HCT116 (cell line): ENCODE data around the gene IL12A. TPM values are rescaled to one million over a fixed set of nuclear protein-coding genes. Genes with fewer than 3 reads are reported as not detected.

Experiments
- ATAC-seq: fragments of 200-7000 bp; cut with Tn5 transposase; 2 replicates; pipeline ENCODE4 v1.9.1; 2020; ENCODE audit warnings: mild to moderate bottlenecking, moderate library complexity
- BruUV-seq: library from RNA; stranded (reverse); fragments of 400-500 nt; replicated peaks from 2 replicates; lab custom pipeline; 2021; lab: Mats Ljungman, UMichigan
- CTCF ChIA-PET: fragments of 300-600 bp; sonication (Branson Sonifier 250); formaldehyde crosslinking; loops from one replicate; lab custom pipeline; 2021; ENCODE audit warnings: antibody characterized with exemption; lab: Charles Lee
- POLR2A ChIA-PET: fragments of 300-600, 350-600 bp; sonication (Branson Sonifier 250); formaldehyde crosslinking; loops from one replicate; lab custom pipeline; 2021; ENCODE audit warnings: antibody characterized with exemption; lab: Charles Lee
- RAD21 ChIA-PET, 2 experiments: fragments of 300-600 bp; sonication (Branson Sonifier 250); formaldehyde crosslinking; loops; one replicate each; lab custom pipeline; 2023; ENCODE audit warnings: low total read pairs in 2 of 2; ENCODE audit not compliant: uncharacterized antibody in 2 of 2, unreplicated experiment in 2 of 2, low non-redundant PET in 1 of 2; lab: Charles Lee
- DNase-seq: peaks from one replicate; pipeline ENCODE4 v3.0.0-alpha.2; 2010; ENCODE audit warnings: low read depth, low spot score
- H2AFZ ChIP-seq: fragments of 200-600 bp; shearing (Covaris generic), sonication (generic); 2 replicates; pipeline ENCODE4 v1.6.1; 2017; ENCODE audit warnings: low read depth, mixed run types, mixed read lengths, antibody characterized with exemption, low read length; ENCODE audit not compliant: poor library complexity, severe bottlenecking
- H3K27ac ChIP-seq: 2 replicates; pipeline ENCODE4 v1.5.1; 2012; ENCODE audit warnings: low read depth, low read length
- H3K27me3 ChIP-seq: fragments of 200-600 bp; sonication (generic); 2 replicates; pipeline ENCODE4 v1.6.1; 2016; ENCODE audit warnings: mixed run types, low read length, mixed read lengths; ENCODE audit not compliant: insufficient read depth
- H3K36me3 ChIP-seq, 2 experiments: fragments of 200-500 bp in 1 of 2; fragments of 200-600 bp in 1 of 2; sonication (Bioruptor generic) in 1 of 2; sonication (generic) in 1 of 2; 2 replicates each; pipeline versions ENCODE4 v1.5.1 to v1.6.1; 2014 to 2016; ENCODE audit warnings: low read length in 2 of 2, inconsistent platforms in 1 of 2, mixed read lengths in 1 of 2, mixed run types in 1 of 2; ENCODE audit not compliant: insufficient read depth in 2 of 2, control insufficient read depth in 1 of 2
- H3K4me1 ChIP-seq, 2 experiments: fragments of 200-600 bp in 1 of 2; sonication (generic) in 1 of 2; 2 replicates each; pipeline versions ENCODE4 v1.5.1 to v1.6.1; 2012 to 2017; ENCODE audit warnings: low read length in 2 of 2, inconsistent platforms in 1 of 2, mild to moderate bottlenecking in 1 of 2, mixed read lengths in 1 of 2, mixed run types in 1 of 2, moderate library complexity in 1 of 2; ENCODE audit not compliant: insufficient read depth in 2 of 2, control insufficient read depth in 1 of 2
- H3K4me2 ChIP-seq: fragments of 200-600 bp; sonication (generic); 2 replicates; pipeline ENCODE4 v1.6.1; 2017; ENCODE audit warnings: mixed run types, low read length, mixed read lengths
- H3K4me3 ChIP-seq, 2 experiments: fragments of 200-600 bp in 1 of 2; sonication (generic) in 1 of 2; replicated peaks in 1 of 2; 2 replicates each; pipeline ENCODE4 v1.5.1; 2011 to 2016; ENCODE audit warnings: low read length in 2 of 2, control low read depth in 1 of 2, low read depth in 1 of 2, mild to moderate bottlenecking in 1 of 2, mixed read lengths in 1 of 2, mixed run types in 1 of 2
- H3K79me2 ChIP-seq: fragments of 200-600 bp; sonication (generic); 2 replicates; pipeline ENCODE4 v1.6.1; 2017; ENCODE audit warnings: mild to moderate bottlenecking, mixed run types, low read length, moderate library complexity, mixed read lengths; ENCODE audit not compliant: insufficient read depth
- H3K9ac ChIP-seq: fragments of 200-600 bp; sonication (generic); 2 replicates; pipeline ENCODE4 v1.6.1; 2016; ENCODE audit warnings: low read length, mixed read lengths
- H3K9me2 ChIP-seq: fragments of 200-600 bp; sonication (generic), shearing (Covaris generic); 2 replicates; pipeline ENCODE4 v1.6.1; 2017; ENCODE audit warnings: mixed run types, mild to moderate bottlenecking, moderate library complexity; ENCODE audit not compliant: insufficient read depth
- H3K9me3 ChIP-seq, 2 experiments: fragments of 200-500 bp in 1 of 2; fragments of 200-600 bp in 1 of 2; sonication (Bioruptor generic) in 1 of 2; sonication (generic) in 1 of 2; 2 replicates each; pipeline ENCODE4 v1.6.1; 2014 to 2017; ENCODE audit warnings: low read length in 2 of 2, mixed read lengths in 2 of 2, inconsistent platforms in 1 of 2, low read depth in 1 of 2, mild to moderate bottlenecking in 1 of 2, mixed run types in 1 of 2, moderate library complexity in 1 of 2; ENCODE audit not compliant: control insufficient read depth in 1 of 2, insufficient read depth in 1 of 2
- H4K20me1 ChIP-seq: fragments of 200-600 bp; sonication (generic), shearing (Covaris generic); 2 replicates; pipeline ENCODE4 v1.6.1; 2017; ENCODE audit warnings: mixed run types, mild to moderate bottlenecking, moderate library complexity; ENCODE audit not compliant: insufficient read depth
- CBX3 ChIP-seq: IDR thresholded peaks from 2 replicates; pipeline ENCODE4 v1.6.1; 2012; ENCODE audit warnings: low read depth
- CEBPB ChIP-seq: IDR thresholded peaks from 2 replicates; pipeline ENCODE4 v1.6.1; 2012; ENCODE audit warnings: low read depth
- CTCF ChIP-seq, 3 experiments: fragments of 200-600 bp in 1 of 3; sonication (generic) in 1 of 3; IDR thresholded peaks in 2 of 3; conservative IDR thresholded peaks in 1 of 3; 2 replicates each; pipeline ENCODE4 v1.5.1; 2012 to 2017; ENCODE audit warnings: low read depth in 2 of 3, low read length in 2 of 3, antibody characterized with exemption in 1 of 3, borderline replicate concordance in 1 of 3, control low read depth in 1 of 3, mild to moderate bottlenecking in 1 of 3, mixed read lengths in 1 of 3, mixed run types in 1 of 3, moderate library complexity in 1 of 3; ENCODE audit not compliant: insufficient read depth in 1 of 3
- ELF1 ChIP-seq: IDR thresholded peaks from 2 replicates; pipeline ENCODE4 v1.6.1; 2012; ENCODE audit warnings: low read depth, borderline replicate concordance
- EZH2phosphoT487 ChIP-seq: fragments of 200-600 bp; IDR thresholded peaks from 2 replicates; pipeline ENCODE4 v1.6.1; 2018; ENCODE audit warnings: antibody characterized with exemption, borderline replicate concordance
- FOSL1 ChIP-seq: IDR thresholded peaks from 2 replicates; pipeline ENCODE4 v1.6.1; 2012; ENCODE audit warnings: low read depth
- JUND ChIP-seq: IDR thresholded peaks from 2 replicates; pipeline ENCODE4 v1.6.1; 2012
- MAX ChIP-seq: IDR thresholded peaks from 2 replicates; pipeline ENCODE4 v1.6.1; 2012
- POLR2A ChIP-seq: IDR thresholded peaks from 2 replicates; pipeline ENCODE4 v1.7.0; 2011; ENCODE audit warnings: borderline replicate concordance; ENCODE audit not compliant: insufficient read depth, insufficient read length; ENCODE audit errors: extremely low read depth
- POLR2AphosphoS5 ChIP-seq: IDR thresholded peaks from 2 replicates; pipeline ENCODE4 v1.6.1; 2011; ENCODE audit warnings: mild to moderate bottlenecking, low read depth, low read length, moderate library complexity
- RAD21 ChIP-seq: IDR thresholded peaks from 2 replicates; pipeline ENCODE4 v1.6.1; 2012; ENCODE audit warnings: low read depth, mild to moderate bottlenecking
- SIN3A ChIP-seq: IDR thresholded peaks from 2 replicates; pipeline ENCODE4 v1.6.1; 2012; ENCODE audit warnings: low read depth
- TCF7L2 ChIP-seq: IDR thresholded peaks from 2 replicates; pipeline ENCODE4 v1.7.0; 2011; ENCODE audit warnings: borderline replicate concordance, inconsistent platforms; ENCODE audit not compliant: insufficient read depth, insufficient read length; ENCODE audit errors: extremely low read depth
- YY1 ChIP-seq: IDR thresholded peaks from 2 replicates; pipeline ENCODE4 v1.6.1; 2011; ENCODE audit warnings: low read length, low read depth, moderate library complexity, mild to moderate bottlenecking; ENCODE audit not compliant: insufficient replicate concordance; ENCODE audit errors: extremely low read depth
- intact Hi-C: fragments of 100-400 bp; cut with micrococcal nuclease; formaldehyde crosslinking; loops from 2 replicates; pipeline ENCODE4 v1.10.0; 2022
- total RNA-seq: library from RNA; stranded (reverse); gene quantifications from one replicate; pipeline ENCODE4 v1.2.1, GENCODE V29; 2021; ENCODE audit not compliant: unreplicated experiment

IL12A gene
- total RNA-seq, 1 experiment from 2014 or later: 2.8 TPM

- no peaks in the 10 kb centered on the region for H3K27me3 ChIP-seq
- no peak overlapping the region for H3K27ac ChIP-seq
- H3K9me2 ChIP-seq: no peaks in the 10 kb centered on the region
- DNase-seq: no peak
- no peaks in the 10 kb centered on the region for H3K4me1 ChIP-seq
- TF ChIP-seq SIN3A (no peak), YY1 (no peak), POLR2AphosphoS5 (no peak), JUND (no peak), MAX (no peak), FOSL1 (no peak), POLR2A (no peak), RAD21 (no peak), ELF1 (no peak), EZH2phosphoT487 (no peak), CEBPB (no peak), TCF7L2 (no peak), CTCF (IDR thresholded peaks at IDR 0.05 in 2 of 3, conservative IDR thresholded peaks at IDR 0.05 in 1 of 3; ENCODE audit: borderline replicate concordance in 1 of 3, insufficient read depth in 1 of 3, low read depth in 2 of 3, low read length in 2 of 3) (no peak), CBX3 (no peak)
- no peaks in the 10 kb centered on the region for H3K9me3 ChIP-seq
- ATAC-seq: no peak
- POLR2A ChIA-PET: no interaction called here
- no peaks in the 10 kb centered on the region for H4K20me1 ChIP-seq
- RAD21 ChIA-PET: no interaction called here
- intact Hi-C loops: no loop called here
- no peak overlapping the region for H3K9ac ChIP-seq
- no peak overlapping the region for H2AFZ ChIP-seq
- CTCF ChIA-PET: no interaction called here
- no peaks in the 10 kb centered on the region for H3K36me3 ChIP-seq
- H3K4me2 ChIP-seq: no peak overlapping the region
- BruUV-seq: no TSS peak
- H3K79me2 ChIP-seq: no peaks in the 10 kb centered on the region
- H3K4me3 ChIP-seq: no peak overlapping the region
Observed at GRCh38 chr3:159948429-159949144, 40.0 kb upstream of the IL12A start.
